MM.1S (cell line): ENCODE results near the gene SEPTIN5.

Source experiments
- CTCF ChIP-seq: fragments of 300-600 bp; sonication (generic); IDR thresholded peaks from 2 replicates; pipeline ENCODE4 v1.5.1; 2016; ENCODE audit warnings: antibody characterized with exemption, low read length, mixed read lengths
- EZH2 ChIP-seq: fragments of 300-600 bp; sonication (generic); optimal IDR thresholded peaks from 2 replicates; pipeline ENCODE3; 2017; ENCODE audit warnings: low read depth, mild to moderate bottlenecking, antibody characterized with exemption, low read length, mixed read lengths
- EZH2phosphoT487 ChIP-seq: fragments of 300-600 bp; sonication (generic); IDR thresholded peaks from 2 replicates; pipeline ENCODE4 v1.6.1; 2018; ENCODE audit warnings: antibody characterized with exemption, low read length

GRCh38 chr22:19704355-19705015 lies 9.8 kb upstream of the SEPTIN5 start:
- TF ChIP-seq EZH2 (no peak), EZH2phosphoT487 (no peak), CTCF (no peak)
